CD8-positive, alpha-beta memory T cell (primary cell): ENCODE results near the gene ATP5MG. TPM values are rescaled to one million over a fixed set of nuclear protein-coding genes. Genes with fewer than 3 reads are reported as not detected.
A peak's percentile ranks its signal among the peaks of the same experiment; 100 is the strongest.

Source experiments
- CTCF ChIA-PET: fragments of 350-600 bp; sonication (Branson Sonifier 250); formaldehyde crosslinking; loops from one replicate; lab custom pipeline; 2021; ENCODE audit warnings: antibody characterized with exemption; lab: Charles Lee
- POLR2A ChIA-PET: fragments of 350-600 bp; sonication (Branson Sonifier 250); formaldehyde crosslinking; loops from one replicate; lab custom pipeline; 2021; ENCODE audit warnings: antibody characterized with exemption; lab: Charles Lee
- DNase-seq, 5 donors: peaks; one replicate each; pipeline versions ENCODE4 v3.0.0 to v3.0.0-alpha.2; 2020 to 2022; ENCODE audit warnings: mixed read lengths in 1 of 5
- H3K27ac ChIP-seq: one replicate; pipeline ENCODE4 v1.7.0; 2013; ENCODE audit warnings: low read depth, mild to moderate bottlenecking, low read length, moderate library complexity
- H3K27me3 ChIP-seq: 2 replicates; pipeline ENCODE4 v1.7.0; 2013; ENCODE audit warnings: low read length, mild to moderate bottlenecking; ENCODE audit not compliant: insufficient read depth, poor library complexity, severe bottlenecking
- H3K36me3 ChIP-seq: 2 replicates; pipeline ENCODE4 v1.7.0; 2013; ENCODE audit warnings: mild to moderate bottlenecking, low read length, moderate library complexity; ENCODE audit not compliant: insufficient read depth
- H3K4me1 ChIP-seq: 2 replicates; pipeline ENCODE4 v1.7.0; 2013; ENCODE audit warnings: mild to moderate bottlenecking, low read length, moderate library complexity; ENCODE audit not compliant: insufficient read depth
- H3K4me3 ChIP-seq: 2 replicates; pipeline ENCODE4 v1.7.0; 2013; ENCODE audit warnings: mild to moderate bottlenecking, low read length
- H3K9me3 ChIP-seq: 2 replicates; pipeline ENCODE4 v1.7.0; 2013; ENCODE audit warnings: mild to moderate bottlenecking, low read length
- H3K27ac Mint-ChIP-seq, 8 donors: one replicate each; pipeline ENCODE4 v1.8.0; 2020 to 2021; ENCODE audit warnings: mixed read lengths in 8 of 8, mild to moderate bottlenecking in 6 of 8, inconsistent platforms in 3 of 8, moderate library complexity in 3 of 8
- H3K27me3 Mint-ChIP-seq, 2 donors: one replicate each; pipeline ENCODE4 v1.8.0; 2020 to 2021; ENCODE audit warnings: mixed read lengths in 2 of 2, mild to moderate bottlenecking in 1 of 2, moderate library complexity in 1 of 2
- H3K36me3 Mint-ChIP-seq, 3 donors: one replicate each; pipeline ENCODE4 v1.8.0; 2020 to 2021; ENCODE audit warnings: mixed read lengths in 3 of 3, inconsistent platforms in 1 of 3, mild to moderate bottlenecking in 1 of 3
- H3K4me1 Mint-ChIP-seq, 3 donors: one replicate each; pipeline ENCODE4 v1.8.0; 2020 to 2021; ENCODE audit warnings: mixed read lengths in 3 of 3, inconsistent platforms in 1 of 3, mild to moderate bottlenecking in 1 of 3
- H3K4me3 Mint-ChIP-seq, 7 donors: one replicate each; pipeline ENCODE4 v1.8.0; 2020 to 2021; ENCODE audit warnings: mixed read lengths in 7 of 7, mild to moderate bottlenecking in 6 of 7, moderate library complexity in 4 of 7, inconsistent platforms in 2 of 7
- H3K9me3 Mint-ChIP-seq, 5 donors: one replicate each; pipeline ENCODE4 v1.8.0; 2020 to 2022; ENCODE audit warnings: mixed read lengths in 5 of 5, mild to moderate bottlenecking in 3 of 5, moderate library complexity in 2 of 5, inconsistent platforms in 1 of 5
- polyA plus RNA-seq: library from polyadenylated mRNA; unstranded; fragments of 300-500 nt; fragmentation: Illumina TruSeq; gene quantifications from one replicate; pipeline ENCODE4 v1.2.3, GENCODE V29; 2021
- total RNA-seq, 2 experiments: library from RNA; stranded (reverse); gene quantifications; one replicate each; pipeline ENCODE4 v1.2.3, GENCODE V29; 2021

The ATP5MG gene
- total and polyA plus RNA-seq, 3 experiments from 2014 or later = 277 to 632 (median 280) TPM

DNA sequence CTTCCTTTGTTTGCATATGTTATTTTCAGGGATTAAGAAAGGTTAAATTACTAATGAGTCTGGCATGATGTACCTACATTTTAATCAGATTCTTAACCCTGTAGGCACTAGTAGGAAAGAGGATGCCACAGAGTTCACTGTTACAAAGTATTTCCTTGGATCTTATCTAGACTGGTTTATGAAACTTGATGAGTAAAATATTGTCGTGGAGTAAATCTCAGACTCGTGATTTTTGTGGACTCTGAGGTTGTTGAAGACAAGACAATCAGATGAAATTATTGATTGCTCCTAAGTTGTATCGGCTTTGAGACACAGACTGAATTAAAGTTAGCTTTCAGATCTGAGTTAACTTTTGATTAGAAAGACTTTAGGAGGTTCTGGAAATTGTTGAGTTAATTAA lies 40.9 kb downstream of the ATP5MG start:
- Histone ChIP-seq H3K27me3 (no peaks in the 10 kb centered on the region), H3K4me3 (no peak overlapping the region), H3K9me3 (no peaks in the 10 kb centered on the region), H3K36me3 (no peaks in the 10 kb centered on the region), H3K4me1 (peaks cover 73% of the 10 kb centered on the region), H3K27ac (no peak overlapping the region)
- no peaks in the 10 kb centered on the region for H3K9me3 Mint-ChIP-seq
- peaks cover 0 to 62% (median 16%) of the 10 kb centered on the region in 3 donors for H3K36me3 Mint-ChIP-seq
- H3K4me1 Mint-ChIP-seq = peaks cover 85 to 87% (median 86%) of the 10 kb centered on the region in 3 donors
- ChIA-PET CTCF (interaction anchor here (1.6 kb wide), 1 partner anchor 50 kb away, joined by 3 read pairs; no protein-coding TSS in a partner anchor), POLR2A (no interaction called here)
- H3K27me3 Mint-ChIP-seq = no peaks in the 10 kb centered on the region
- peak overlapping the region; percentile 22 to 92 (median 66) for H3K4me3 Mint-ChIP-seq
- no peak for DNase-seq
- H3K27ac Mint-ChIP-seq = peak overlapping the region; percentile 72 to 99 (median 84)

DNA sequence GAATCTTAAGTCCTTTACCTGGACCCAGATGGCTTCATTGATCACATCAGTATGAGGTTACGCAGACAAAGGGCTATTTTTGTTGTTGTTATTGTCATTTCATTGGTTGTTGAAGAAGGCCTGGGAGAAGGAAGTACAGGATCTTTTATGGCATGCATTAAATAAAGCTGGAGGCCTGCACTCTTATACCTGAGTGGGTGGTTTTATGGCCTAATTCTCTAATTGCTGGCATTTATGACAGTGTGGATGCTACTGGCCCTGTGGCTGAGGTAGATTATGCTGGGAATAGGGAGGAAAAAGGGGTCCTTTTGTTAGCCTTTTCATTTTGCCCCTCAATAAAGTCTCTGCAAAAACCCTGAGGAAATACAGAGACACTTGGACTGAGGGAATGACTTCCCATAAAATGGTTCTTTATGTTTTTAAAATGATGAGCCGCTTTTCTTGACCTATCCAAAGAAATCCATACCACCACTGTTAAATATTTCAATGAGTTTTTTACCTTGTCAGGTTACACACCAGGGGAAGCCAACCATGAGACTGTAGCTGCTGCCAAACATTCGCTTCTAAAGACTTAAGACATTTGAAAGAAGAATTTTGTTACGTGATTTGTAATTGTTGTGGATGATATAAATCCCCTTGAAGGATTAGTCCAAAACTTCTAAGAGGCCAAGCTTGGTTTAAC lies 41.6 kb downstream of the ATP5MG start:
- H3K9me3 Mint-ChIP-seq = no peaks in the 10 kb centered on the region
- H3K27me3 Mint-ChIP-seq = no peaks in the 10 kb centered on the region
- H3K4me1 ChIP-seq = peaks cover 81% of the 10 kb centered on the region
- ChIA-PET CTCF (interaction anchor here (1.6 kb wide), 1 partner anchor 15 kb away, joined by 4 read pairs; no protein-coding TSS in a partner anchor), POLR2A (no interaction called here)
- H3K4me3 ChIP-seq = no peak overlapping the region
- peaks cover 92 to 94% (median 94%) of the 10 kb centered on the region in 3 donors for H3K4me1 Mint-ChIP-seq
- H3K9me3 ChIP-seq = no peaks in the 10 kb centered on the region
- H3K4me3 Mint-ChIP-seq = peak overlapping the region; percentile 22 to 74 (median 66)
- no peaks in the 10 kb centered on the region for H3K36me3 ChIP-seq
- no peak overlapping the region for H3K27ac ChIP-seq
- H3K36me3 Mint-ChIP-seq = peaks cover 0 to 63% (median 18%) of the 10 kb centered on the region in 3 donors
- DNase-seq = no peak
- no peaks in the 10 kb centered on the region for H3K27me3 ChIP-seq
- H3K27ac Mint-ChIP-seq = peak overlapping the region; percentile 24 to 95 (median 78)

DNA sequence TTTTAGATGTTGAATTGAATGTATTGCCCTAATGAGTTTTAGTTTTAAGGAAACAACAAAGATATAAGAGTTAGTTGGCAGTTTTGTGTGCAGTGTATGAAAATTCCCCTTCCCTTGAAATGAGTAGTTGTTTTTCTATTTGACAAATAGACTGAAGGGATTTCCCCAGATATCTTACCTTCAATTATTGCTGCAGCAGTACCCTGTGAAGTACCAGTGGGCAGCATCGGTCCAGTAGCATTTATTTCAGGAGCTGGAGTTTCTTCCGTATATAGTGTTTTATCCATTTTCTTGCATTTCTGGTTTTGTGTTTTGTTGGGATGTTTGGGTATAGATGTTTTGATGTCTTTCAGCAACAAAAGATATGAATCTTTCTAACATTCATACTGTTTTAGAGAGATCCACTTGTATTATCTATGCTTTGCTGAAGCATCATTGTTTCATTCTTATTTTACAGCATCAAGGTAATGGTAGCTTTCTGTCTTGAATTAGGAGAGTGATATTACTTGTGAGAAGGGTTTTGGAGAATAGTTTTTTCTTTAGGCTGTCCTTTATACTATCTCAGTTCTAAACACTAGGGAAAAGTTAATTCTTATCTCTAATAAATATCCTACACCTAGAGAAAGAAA lies 42.3 kb downstream of the ATP5MG start:
- H3K36me3 ChIP-seq = no peaks in the 10 kb centered on the region
- H3K27ac ChIP-seq = no peak overlapping the region
- Mint-ChIP-seq H3K4me1 (peaks cover 94 to 98% (median 98%) of the 10 kb centered on the region in 3 donors), H3K4me3 (peak overlapping the region; percentile 21 to 74 (median 64)), H3K27me3 (no peaks in the 10 kb centered on the region), H3K9me3 (no peaks in the 10 kb centered on the region), H3K36me3 (peaks cover 0 to 61% (median 18%) of the 10 kb centered on the region in 3 donors), H3K27ac (peak overlapping the region; percentile 24 to 95 (median 76))
- no peaks in the 10 kb centered on the region for H3K9me3 ChIP-seq
- no peaks in the 10 kb centered on the region for H3K27me3 ChIP-seq
- peaks cover 86% of the 10 kb centered on the region for H3K4me1 ChIP-seq
- ChIA-PET POLR2A (interaction anchor here (0.6 to 1.2 kb wide), 2 partner anchors 8 to 14 kb away, joined by 3 read pairs; partner anchors contain the start of gene KMT2A), CTCF (interaction anchor here (1.6 kb wide), 1 partner anchor 15 kb away, joined by 4 read pairs; no protein-coding TSS in a partner anchor)
- H3K4me3 ChIP-seq = no peak overlapping the region
- no peak for DNase-seq

DNA sequence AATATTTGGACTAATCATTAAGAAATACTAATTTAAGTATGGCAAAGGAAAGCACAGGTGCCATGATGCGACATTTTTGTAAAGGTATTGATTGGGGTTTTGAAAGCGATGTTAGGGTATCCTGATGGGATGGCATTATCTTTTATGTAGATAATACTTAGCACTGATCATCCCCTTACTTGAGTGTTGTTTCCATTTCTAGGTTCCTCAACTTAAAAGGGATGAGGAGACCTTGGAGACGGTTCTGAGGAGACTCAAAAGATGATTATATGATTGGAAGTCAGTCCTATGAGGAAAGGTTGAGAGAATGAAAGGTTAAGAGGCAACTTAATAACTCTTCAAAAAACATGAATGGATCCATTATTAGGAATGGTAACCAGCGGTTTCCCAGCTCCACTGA lies 46.0 kb downstream of the ATP5MG start:
- H3K9me3 ChIP-seq = no peaks in the 10 kb centered on the region
- CTCF ChIA-PET = no interaction called here
- H3K4me3 ChIP-seq = no peak overlapping the region
- peaks cover 58% of the 10 kb centered on the region for H3K4me1 ChIP-seq
- Mint-ChIP-seq H3K4me3 (peak overlapping the region in 2 of 7 donors; percentile 16 to 30), H3K27ac (peak overlapping the region in 5 of 8 donors; percentile 20 to 81 (median 57)), H3K9me3 (no peaks in the 10 kb centered on the region), H3K4me1 (peaks cover 69 to 85% (median 84%) of the 10 kb centered on the region in 3 donors), H3K36me3 (peaks cover 0 to 58% (median 14%) of the 10 kb centered on the region in 3 donors), H3K27me3 (no peaks in the 10 kb centered on the region)
- POLR2A ChIA-PET = interaction anchor here (1.4 kb wide), 1 partner anchor 11 kb away, joined by 4 read pairs; the partner anchor contains the start of gene KMT2A
- H3K27me3 ChIP-seq = no peaks in the 10 kb centered on the region
- H3K36me3 ChIP-seq = peaks cover 7% of the 10 kb centered on the region
- no peak overlapping the region for H3K27ac ChIP-seq
- DNase-seq = no peak

DNA sequence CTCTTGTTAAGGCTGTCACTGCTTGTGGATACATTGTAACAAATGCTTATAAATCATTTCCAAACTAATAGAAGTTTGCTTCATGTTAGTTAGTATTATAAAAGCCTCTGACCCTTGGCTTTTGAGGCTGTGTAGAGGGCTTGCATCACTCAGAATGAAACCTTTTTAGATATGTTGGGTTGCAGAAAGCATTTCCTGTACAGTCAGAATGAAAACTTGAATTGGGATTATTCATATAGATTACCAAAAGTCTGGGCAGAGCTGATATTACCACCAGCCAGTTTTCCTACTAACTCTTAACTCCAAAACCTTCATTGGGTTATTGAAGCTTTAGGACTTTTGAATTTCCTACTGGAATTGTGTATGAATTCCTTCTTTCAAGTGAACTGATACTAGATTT lies 46.9 kb downstream of the ATP5MG start:
- H3K36me3 ChIP-seq = peaks cover 7% of the 10 kb centered on the region
- H3K9me3 ChIP-seq = no peaks in the 10 kb centered on the region
- Mint-ChIP-seq H3K36me3 (peaks cover 0 to 61% (median 20%) of the 10 kb centered on the region in 3 donors), H3K27me3 (no peaks in the 10 kb centered on the region), H3K4me3 (peak overlapping the region in 2 of 7 donors; percentile 13 to 34), H3K9me3 (no peaks in the 10 kb centered on the region), H3K27ac (peak overlapping the region in 6 of 8 donors; percentile 14 to 57 (median 47)), H3K4me1 (peaks cover 68 to 83% (median 82%) of the 10 kb centered on the region in 3 donors)
- POLR2A ChIA-PET = interaction anchor here (1.4 kb wide), 1 partner anchor 12 kb away, joined by 4 read pairs; the partner anchor contains the start of gene KMT2A
- no peak for DNase-seq
- no peak overlapping the region for H3K4me3 ChIP-seq
- H3K4me1 ChIP-seq = peaks cover 54% of the 10 kb centered on the region
- H3K27ac ChIP-seq = no peak overlapping the region
- no peaks in the 10 kb centered on the region for H3K27me3 ChIP-seq
- CTCF ChIA-PET = no interaction called here

DNA sequence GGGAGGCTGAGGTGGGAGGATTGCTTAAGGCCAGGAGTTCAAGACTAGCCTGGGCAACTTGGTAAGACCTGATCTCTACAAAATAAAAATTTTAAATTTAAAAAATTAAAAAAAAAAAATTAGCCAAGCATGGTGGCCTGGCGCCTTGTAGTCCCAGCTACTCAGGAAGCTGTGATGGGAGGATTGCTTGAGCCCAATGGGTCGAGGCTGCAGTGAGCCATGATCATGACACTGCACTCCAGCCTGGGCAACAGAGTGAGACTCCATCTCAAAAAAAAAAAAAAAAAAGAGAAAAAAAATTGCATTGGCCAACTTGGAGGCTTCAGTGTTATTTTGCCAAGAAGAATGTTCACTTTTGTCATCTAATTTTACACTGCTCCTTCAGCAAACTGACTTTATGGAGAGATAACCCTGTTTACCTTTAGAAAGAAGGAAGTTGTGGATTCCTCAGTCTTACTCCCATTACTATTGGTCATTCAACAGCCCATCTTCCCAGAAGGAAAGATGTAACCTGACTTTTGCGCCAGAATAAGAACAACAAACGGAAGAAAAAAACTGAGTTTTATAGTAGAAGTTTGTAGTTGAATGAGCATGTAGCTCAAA lies 48.0 kb downstream of the ATP5MG start:
- H3K9me3 Mint-ChIP-seq = no peaks in the 10 kb centered on the region
- Histone ChIP-seq H3K27ac (no peak overlapping the region), H3K9me3 (no peaks in the 10 kb centered on the region), H3K4me1 (peaks cover 43% of the 10 kb centered on the region), H3K36me3 (peaks cover 7% of the 10 kb centered on the region), H3K27me3 (no peaks in the 10 kb centered on the region), H3K4me3 (no peak overlapping the region)
- DNase-seq = no peak
- CTCF ChIA-PET = no interaction called here
- POLR2A ChIA-PET = no interaction called here
- peak overlapping the region in 1 of 7 donors; percentile 57 for H3K4me3 Mint-ChIP-seq
- peaks cover 0 to 66% (median 21%) of the 10 kb centered on the region in 3 donors for H3K36me3 Mint-ChIP-seq
- H3K27me3 Mint-ChIP-seq = no peaks in the 10 kb centered on the region
- H3K4me1 Mint-ChIP-seq = peaks cover 68 to 83% (median 82%) of the 10 kb centered on the region in 3 donors
- peak overlapping the region in 6 of 8 donors; percentile 21 to 73 (median 54) for H3K27ac Mint-ChIP-seq

DNA sequence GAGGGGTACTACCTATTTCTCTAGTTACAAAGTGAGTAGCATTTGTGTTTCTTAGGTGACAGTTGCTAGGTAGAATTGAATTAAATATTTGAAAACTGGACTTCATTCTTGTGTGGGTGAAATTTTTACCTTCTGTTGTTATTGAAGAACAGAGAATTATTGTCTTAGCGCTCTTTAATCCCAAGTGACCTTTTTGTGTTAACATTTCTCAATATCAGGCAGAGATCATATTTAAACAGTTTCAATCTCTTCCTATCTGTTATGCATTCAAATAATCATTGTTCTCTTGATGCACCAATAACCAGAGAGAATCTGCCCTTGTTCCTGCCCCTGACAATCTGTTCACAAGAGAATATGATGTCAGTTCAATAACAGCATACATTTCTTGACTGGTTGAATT lies 49.0 kb downstream of the ATP5MG start:
- H3K27me3 Mint-ChIP-seq = no peaks in the 10 kb centered on the region
- no peaks in the 10 kb centered on the region for H3K9me3 Mint-ChIP-seq
- no peaks in the 10 kb centered on the region for H3K9me3 ChIP-seq
- ChIA-PET POLR2A (no interaction called here), CTCF (no interaction called here)
- peak overlapping the region in 1 of 7 donors; percentile 3 for H3K4me3 Mint-ChIP-seq
- no peaks in the 10 kb centered on the region for H3K27me3 ChIP-seq
- peaks cover 65 to 81% (median 80%) of the 10 kb centered on the region in 3 donors for H3K4me1 Mint-ChIP-seq
- peaks cover 7% of the 10 kb centered on the region for H3K36me3 ChIP-seq
- H3K27ac Mint-ChIP-seq = peak overlapping the region; percentile 1 to 83 (median 56)
- no peak overlapping the region for H3K4me3 ChIP-seq
- peaks cover 0 to 68% (median 15%) of the 10 kb centered on the region in 3 donors for H3K36me3 Mint-ChIP-seq
- H3K27ac ChIP-seq = no peak overlapping the region
- H3K4me1 ChIP-seq = peaks cover 37% of the 10 kb centered on the region
- DNase-seq = no peak
